Neural cell (in vitro differentiated cells): ENCODE data around the gene SEMA6C.

Source experiments
- CTCF ChIP-seq: fragments of 450-650 bp; IDR thresholded peaks from 2 replicates; pipeline ENCODE4 v1.5.1; 2014; ENCODE audit warnings: antibody characterized with exemption, mild to moderate bottlenecking, moderate library complexity; ENCODE audit not compliant: poor library complexity, severe bottlenecking
- EP300 ChIP-seq: fragments of 450-650 bp; conservative IDR thresholded peaks from 2 replicates; pipeline ENCODE4 v1.6.1; 2014; ENCODE audit warnings: antibody characterized with exemption, mild to moderate bottlenecking, moderate library complexity; ENCODE audit not compliant: poor library complexity, severe bottlenecking
- RAD21 ChIP-seq: fragments of 450-650 bp; conservative IDR thresholded peaks from 2 replicates; pipeline ENCODE4 v1.6.1; 2014; ENCODE audit warnings: antibody characterized with exemption, mild to moderate bottlenecking, moderate library complexity
- REST ChIP-seq: IDR thresholded peaks from 2 replicates; pipeline ENCODE4 v1.6.1; 2012; ENCODE audit warnings: borderline replicate concordance
- TAF1 ChIP-seq: IDR thresholded peaks from 2 replicates; pipeline ENCODE4 v1.6.1; 2012; ENCODE audit warnings: low read depth

GRCh38 chr1:151157067-151157531 lies 10.7 kb upstream of the SEMA6C start:
- TF ChIP-seq CTCF (no peak), EP300 (no peak), REST (no peak), TAF1 (no peak), RAD21 (no peak)
